ENCODE data around the gene ALK.

- TF ChIP-seq CTCF (IDR thresholded peaks at IDR 0.05) (no peak), POLR2A (IDR thresholded peaks at IDR 0.05) (no peak)
These were observed 138.6 kb downstream of the ALK start for GRCh38 chr2:29782549-29783458.
